LNCaP clone FGC (cell line): ENCODE measurements around the gene KCNK7.

Experiments used
- DNase-seq: peaks from one replicate; pipeline ENCODE4 v3.0.0-alpha.2; 2011; ENCODE audit warnings: low read depth
- H3K4me3 ChIP-seq: 2 replicates; pipeline ENCODE4 v1.5.1; 2011; ENCODE audit warnings: mild to moderate bottlenecking, low read depth, low read length, control low read depth
- TF ChIP-seq, protein P1 (sequence below): IDR thresholded peaks from 2 replicates; pipeline ENCODE4 v1.5.1; 2012; ENCODE audit warnings: mild to moderate bottlenecking; ENCODE audit not compliant: control insufficient read depth, insufficient read depth; ENCODE audit errors: extremely low read depth

Gene KCNK7

GRCh38 chr11:65613091-65613928 is 17.7 kb upstream of the KCNK7 start:
- no peak for DNase-seq
- TF ChIP-seq, protein P1, sequence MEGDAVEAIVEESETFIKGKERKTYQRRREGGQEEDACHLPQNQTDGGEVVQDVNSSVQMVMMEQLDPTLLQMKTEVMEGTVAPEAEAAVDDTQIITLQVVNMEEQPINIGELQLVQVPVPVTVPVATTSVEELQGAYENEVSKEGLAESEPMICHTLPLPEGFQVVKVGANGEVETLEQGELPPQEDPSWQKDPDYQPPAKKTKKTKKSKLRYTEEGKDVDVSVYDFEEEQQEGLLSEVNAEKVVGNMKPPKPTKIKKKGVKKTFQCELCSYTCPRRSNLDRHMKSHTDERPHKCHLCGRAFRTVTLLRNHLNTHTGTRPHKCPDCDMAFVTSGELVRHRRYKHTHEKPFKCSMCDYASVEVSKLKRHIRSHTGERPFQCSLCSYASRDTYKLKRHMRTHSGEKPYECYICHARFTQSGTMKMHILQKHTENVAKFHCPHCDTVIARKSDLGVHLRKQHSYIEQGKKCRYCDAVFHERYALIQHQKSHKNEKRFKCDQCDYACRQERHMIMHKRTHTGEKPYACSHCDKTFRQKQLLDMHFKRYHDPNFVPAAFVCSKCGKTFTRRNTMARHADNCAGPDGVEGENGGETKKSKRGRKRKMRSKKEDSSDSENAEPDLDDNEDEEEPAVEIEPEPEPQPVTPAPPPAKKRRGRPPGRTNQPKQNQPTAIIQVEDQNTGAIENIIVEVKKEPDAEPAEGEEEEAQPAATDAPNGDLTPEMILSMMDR, result no peak
- H3K4me3 ChIP-seq, result peak overlapping the region; percentile 98

GRCh38 chr11:65612691-65613090 is 17.1 kb upstream of the KCNK7 start:
- peak overlapping the region; percentile 98 for H3K4me3 ChIP-seq
- no peak for DNase-seq
- TF ChIP-seq, protein P1, result no peak

- no peak for DNase-seq
- TF ChIP-seq, protein P1, result no peak
- no peak overlapping the region for H3K4me3 ChIP-seq
Measured at GRCh38 chr11:65611758-65612603, 16.4 kb upstream of the KCNK7 start.

DNA sequence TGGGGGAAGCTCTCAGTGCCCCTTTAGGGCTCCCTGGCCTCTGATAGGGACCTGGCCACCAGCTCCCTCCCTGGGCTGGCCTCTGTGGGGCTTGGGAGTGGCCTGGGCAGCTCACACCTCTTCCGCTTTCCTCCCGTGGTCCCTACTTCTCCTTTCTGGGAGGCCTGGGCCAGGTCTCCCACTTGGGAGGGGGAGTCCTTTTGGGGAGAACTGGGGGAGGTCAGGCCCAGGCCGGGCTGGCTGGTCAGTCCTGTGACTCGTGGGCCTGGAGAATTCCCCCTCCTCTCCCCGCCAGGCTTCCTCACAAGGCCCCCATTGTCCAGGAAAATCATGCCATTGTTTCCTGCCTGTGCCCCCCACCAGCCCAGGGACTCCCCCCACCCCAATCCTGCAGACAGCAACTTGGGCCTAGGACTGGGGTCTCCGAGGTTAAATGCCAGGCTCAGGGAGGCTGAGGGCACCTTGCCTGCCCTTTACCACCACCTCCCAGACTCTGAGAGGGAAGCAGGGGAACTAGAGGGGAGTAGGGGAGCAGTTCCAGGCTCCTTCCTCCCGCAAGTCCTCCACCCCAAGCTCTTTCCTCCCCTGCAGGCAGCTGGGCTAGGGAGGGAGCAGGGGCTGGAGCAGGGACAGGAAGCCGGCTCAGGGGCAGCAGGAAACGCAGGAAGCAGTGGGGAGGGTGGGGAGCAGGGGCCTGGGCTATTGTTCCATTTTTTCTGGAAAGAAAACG is 15.6 kb upstream of the KCNK7 start:
- H3K4me3 ChIP-seq, result no peak overlapping the region
- DNase-seq, result no peak
- TF ChIP-seq, protein P1, result no peak

GRCh38 chr11:65610404-65610803 is 14.8 kb upstream of the KCNK7 start:
- TF ChIP-seq, protein P1, result no peak
- no peak overlapping the region for H3K4me3 ChIP-seq

DNA sequence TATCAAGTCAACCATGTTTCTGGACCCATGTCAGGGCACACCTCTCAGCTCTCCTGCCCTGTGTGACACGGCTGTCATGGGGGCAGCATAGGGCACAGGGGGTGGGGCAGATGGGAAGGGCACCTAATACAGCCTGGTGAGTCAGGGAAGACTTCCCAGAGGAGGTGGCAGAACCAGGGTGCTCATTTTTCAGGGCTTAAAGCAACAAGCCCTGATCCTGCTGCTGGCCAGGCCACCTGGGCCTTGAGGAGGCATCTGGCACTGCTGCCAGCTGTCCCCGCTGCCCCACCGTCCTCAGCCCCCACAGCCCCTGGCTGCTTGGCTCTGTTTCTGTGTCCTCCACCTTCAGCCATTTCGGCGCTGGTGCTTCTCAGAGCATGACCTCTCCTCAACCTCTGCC is 14.1 kb upstream of the KCNK7 start:
- TF ChIP-seq, protein P1, result no peak

More at GRCh38 chr11:65610404-65610803, 14.8 kb upstream of the KCNK7 start:
- DNase-seq, result no peak

More for the DNA sequence above, 14.1 kb upstream of the KCNK7 start:
- no peak for DNase-seq
- no peak overlapping the region for H3K4me3 ChIP-seq
